CD14-positive monocyte (primary cell): Measurements from ENCODE around the gene NLN. TPM values are rescaled to one million over a fixed set of nuclear protein-coding genes. Genes with fewer than 3 reads are reported as not detected.
"Not testable (repeated sequence)": the region's sequence is repeated elsewhere in the genome, so short reads cannot be mapped to it uniquely, and the experiment has no call there.

Experiments
- DNase-seq, 3 donors: peaks; one replicate each; pipeline ENCODE4 v3.0.0-alpha.2; 2011 to 2022
- H2AFZ ChIP-seq: 2 replicates; pipeline ENCODE4 v1.6.0; 2012; ENCODE audit warnings: mild to moderate bottlenecking, low read depth, low read length, inconsistent platforms; ENCODE audit not compliant: insufficient read depth, poor library complexity, severe bottlenecking
- H3K27ac ChIP-seq, 2 donors: 1 replicate in 1 of 2; 2 replicates in 1 of 2; pipeline ENCODE4 v1.5.1; 2012 to 2013; ENCODE audit warnings: low read length in 2 of 2, control low read depth in 1 of 2, inconsistent platforms in 1 of 2, low read depth in 1 of 2, mild to moderate bottlenecking in 1 of 2
- H3K27me3 ChIP-seq, 2 donors: one replicate each; pipeline versions ENCODE4 v1.6.0 to v1.6.1; 2011 to 2013; ENCODE audit warnings: low read length in 2 of 2; ENCODE audit not compliant: control insufficient read depth in 2 of 2, insufficient read depth in 2 of 2
- H3K36me3 ChIP-seq, 2 donors: replicated peaks in 1 of 2; 1 replicate in 1 of 2; 2 replicates in 1 of 2; pipeline versions ENCODE4 v1.5.1 to v1.6.1; 2012 to 2013; ENCODE audit warnings: low read length in 2 of 2, control low read depth in 1 of 2, inconsistent platforms in 1 of 2, mild to moderate bottlenecking in 1 of 2; ENCODE audit not compliant: insufficient read depth in 2 of 2, control insufficient read depth in 1 of 2
- H3K4me1 ChIP-seq, 2 donors: 1 replicate in 1 of 2; 2 replicates in 1 of 2; pipeline versions ENCODE4 v1.5.1 to v1.6.1; 2012 to 2013; ENCODE audit warnings: low read length in 2 of 2, control low read depth in 1 of 2, inconsistent platforms in 1 of 2, mild to moderate bottlenecking in 1 of 2, moderate library complexity in 1 of 2; ENCODE audit not compliant: insufficient read depth in 2 of 2, control insufficient read depth in 1 of 2
- H3K4me2 ChIP-seq: replicated peaks from 2 replicates; pipeline ENCODE3; 2012; ENCODE audit warnings: low read length, moderate library complexity, mild to moderate bottlenecking; ENCODE audit not compliant: poor library complexity, severe bottlenecking; ENCODE audit errors: extremely low read depth
- H3K4me3 ChIP-seq, 3 experiments: fragments of 200-600 bp in 1 of 3; sonication (generic) in 1 of 3; replicated peaks in 1 of 3; 1 replicate in 2 of 3; 2 replicates in 1 of 3; pipeline ENCODE4 v1.5.1; 2011 to 2013; ENCODE audit warnings: low read length in 3 of 3, mild to moderate bottlenecking in 3 of 3, control low read depth in 2 of 3, low read depth in 2 of 3, inconsistent platforms in 1 of 3, moderate library complexity in 1 of 3
- H3K79me2 ChIP-seq: 2 replicates; pipeline ENCODE4 v1.6.0; 2012; ENCODE audit warnings: mild to moderate bottlenecking, control low read depth, inconsistent platforms, low read length, moderate library complexity; ENCODE audit not compliant: insufficient read depth
- H3K9ac ChIP-seq: 2 replicates; pipeline ENCODE4 v1.6.0; 2017; ENCODE audit warnings: low read length, mild to moderate bottlenecking; ENCODE audit not compliant: insufficient read depth, poor library complexity, severe bottlenecking
- H3K9me3 ChIP-seq, 2 donors: replicated peaks in 1 of 2; 1 replicate in 1 of 2; 2 replicates in 1 of 2; pipeline versions ENCODE4 v1.5.1 to v1.6.1; 2012 to 2013; ENCODE audit warnings: low read length in 2 of 2, control low read depth in 1 of 2; ENCODE audit not compliant: control insufficient read depth in 1 of 2, insufficient read depth in 1 of 2
- H4K20me1 ChIP-seq: 2 replicates; pipeline ENCODE4 v1.6.0; 2012; ENCODE audit warnings: mild to moderate bottlenecking, low read length, control low read depth, moderate library complexity; ENCODE audit not compliant: insufficient read depth
- H3K27ac Mint-ChIP-seq, 7 donors: one replicate each; pipeline ENCODE4 v1.8.0; 2020; ENCODE audit warnings: mild to moderate bottlenecking in 7 of 7, mixed read lengths in 7 of 7, moderate library complexity in 6 of 7, inconsistent platforms in 2 of 7
- H3K27me3 Mint-ChIP-seq, 3 donors: one replicate each; pipeline ENCODE4 v1.8.0; 2021 to 2022; ENCODE audit warnings: low read depth in 3 of 3, mild to moderate bottlenecking in 3 of 3, mixed read lengths in 3 of 3, moderate library complexity in 3 of 3, inconsistent platforms in 1 of 3
- H3K36me3 Mint-ChIP-seq, 2 donors: one replicate each; pipeline ENCODE4 v1.8.0; 2020; ENCODE audit warnings: mixed read lengths in 2 of 2, inconsistent platforms in 1 of 2, mild to moderate bottlenecking in 1 of 2
- H3K4me1 Mint-ChIP-seq: one replicate; pipeline ENCODE4 v1.8.0; 2020; ENCODE audit warnings: mild to moderate bottlenecking, mixed read lengths
- H3K4me3 Mint-ChIP-seq, 2 donors: one replicate each; pipeline ENCODE4 v1.8.0; 2020; ENCODE audit warnings: mild to moderate bottlenecking in 2 of 2, mixed read lengths in 2 of 2, moderate library complexity in 1 of 2
- H3K9me3 Mint-ChIP-seq, 7 donors: one replicate each; pipeline ENCODE4 v1.8.0; 2020 to 2022; ENCODE audit warnings: mixed read lengths in 7 of 7, mild to moderate bottlenecking in 6 of 7, moderate library complexity in 6 of 7, inconsistent platforms in 2 of 7
- WGBS: methylation state at CpG from one replicate; pipeline ENCODE4 v1.1.5; 2013; ENCODE audit warnings: missing lambda C conversion rate; ENCODE audit not compliant: insufficient coverage; 5-methylcytosine and 5-hydroxymethylcytosine counted together
- intact Hi-C, 2 donors: fragments of 100-400 bp; cut with micrococcal nuclease; formaldehyde crosslinking; loops; one replicate each; pipeline versions ENCODE4 v1.15.0 to v1.15.1; 2023
- polyA plus RNA-seq, 3 donors: library from polyadenylated mRNA; depleted of rRNA in 1 of 3; unstranded in 2 of 3; stranded (reverse) in 1 of 3; fragments of 300-500 nt in 2 of 3; fragments of >200 nt in 1 of 3; fragmentation: Illumina TruSeq in 2 of 3; gene quantifications; 1 replicate in 2 of 3; 2 replicates in 1 of 3; pipeline ENCODE4 v1.2.3, GENCODE V29; 2012 to 2021
- TF ChIP-seq, protein P1 (sequence below): fragments of 200-600 bp; IDR thresholded peaks from one replicate; pipeline ENCODE4 v1.8.0; 2022; ENCODE audit warnings: antibody characterized with exemption, mild to moderate bottlenecking

NLN gene
- polyA plus RNA-seq, 3 donors: 8.7 to 39.2 (median 17.7) TPM

DNA sequence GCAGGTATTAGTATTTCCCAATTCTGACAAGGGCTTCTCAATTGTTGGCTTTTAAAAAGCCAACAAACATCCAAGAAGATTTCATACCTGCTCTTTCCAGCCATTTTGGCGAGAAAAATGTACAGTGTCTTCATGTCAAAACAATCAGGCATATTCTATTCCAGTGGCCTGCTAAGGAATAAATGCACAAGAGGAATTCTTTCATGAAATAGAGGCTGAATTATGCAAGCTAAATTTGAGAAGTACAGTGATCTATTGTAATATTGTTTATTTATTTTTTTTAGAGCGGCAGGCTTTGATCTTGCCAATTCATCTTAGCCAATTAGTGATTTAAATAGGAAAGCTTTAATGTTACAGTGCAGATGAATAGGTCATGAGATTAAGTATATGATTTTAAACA is 49.3 kb downstream of the NLN start:
- no peak overlapping the region for H3K9ac ChIP-seq
- TF ChIP-seq, protein P1, sequence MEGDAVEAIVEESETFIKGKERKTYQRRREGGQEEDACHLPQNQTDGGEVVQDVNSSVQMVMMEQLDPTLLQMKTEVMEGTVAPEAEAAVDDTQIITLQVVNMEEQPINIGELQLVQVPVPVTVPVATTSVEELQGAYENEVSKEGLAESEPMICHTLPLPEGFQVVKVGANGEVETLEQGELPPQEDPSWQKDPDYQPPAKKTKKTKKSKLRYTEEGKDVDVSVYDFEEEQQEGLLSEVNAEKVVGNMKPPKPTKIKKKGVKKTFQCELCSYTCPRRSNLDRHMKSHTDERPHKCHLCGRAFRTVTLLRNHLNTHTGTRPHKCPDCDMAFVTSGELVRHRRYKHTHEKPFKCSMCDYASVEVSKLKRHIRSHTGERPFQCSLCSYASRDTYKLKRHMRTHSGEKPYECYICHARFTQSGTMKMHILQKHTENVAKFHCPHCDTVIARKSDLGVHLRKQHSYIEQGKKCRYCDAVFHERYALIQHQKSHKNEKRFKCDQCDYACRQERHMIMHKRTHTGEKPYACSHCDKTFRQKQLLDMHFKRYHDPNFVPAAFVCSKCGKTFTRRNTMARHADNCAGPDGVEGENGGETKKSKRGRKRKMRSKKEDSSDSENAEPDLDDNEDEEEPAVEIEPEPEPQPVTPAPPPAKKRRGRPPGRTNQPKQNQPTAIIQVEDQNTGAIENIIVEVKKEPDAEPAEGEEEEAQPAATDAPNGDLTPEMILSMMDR: no peak
- H3K27me3 ChIP-seq: no peaks in the 10 kb centered on the region
- H3K4me3 ChIP-seq: no peak overlapping the region
- H3K9me3 ChIP-seq: peaks cover 0 to 7% of the 10 kb centered on the region in 2 donors
- Mint-ChIP-seq H3K9me3 (peaks cover 0 to 6% (median 0%) of the 10 kb centered on the region in 7 donors), H3K27ac (no peak overlapping the region), H3K36me3 (peaks cover 39 to 51% of the 10 kb centered on the region in 2 donors), H3K4me3 (no peak overlapping the region), H3K27me3 (no peaks in the 10 kb centered on the region), H3K4me1 (no peaks in the 10 kb centered on the region)
- H4K20me1 ChIP-seq: no peaks in the 10 kb centered on the region
- intact Hi-C loops: no loop called here
- no peak overlapping the region for H3K4me2 ChIP-seq
- no peak overlapping the region for H2AFZ ChIP-seq
- no peak for DNase-seq
- WGBS: 100% methylated on average over 1 of the region's 2 CpGs
- H3K27ac ChIP-seq: no peak overlapping the region
- H3K36me3 ChIP-seq: peaks cover 19 to 39% of the 10 kb centered on the region in 2 donors
- H3K79me2 ChIP-seq: no peaks in the 10 kb centered on the region
- no peaks in the 10 kb centered on the region for H3K4me1 ChIP-seq

- H3K4me3 ChIP-seq, H3K79me2 ChIP-seq, DNase-seq, H3K4me2 ChIP-seq, H3K4me3 Mint-ChIP-seq, H3K4me1 Mint-ChIP-seq, intact Hi-C loops, H3K27me3 Mint-ChIP-seq, H3K27me3 ChIP-seq, H3K9me3 Mint-ChIP-seq, H3K9me3 ChIP-seq, H3K9ac ChIP-seq, H3K4me1 ChIP-seq, H3K27ac ChIP-seq, H3K27ac Mint-ChIP-seq, H2AFZ ChIP-seq, H4K20me1 ChIP-seq: not testable (repeated sequence)
- peaks cover 40 to 48% of the 10 kb centered on the region in 2 donors for H3K36me3 Mint-ChIP-seq
- 92% methylated on average over 2 of the region's 2 CpGs for WGBS
- H3K36me3 ChIP-seq: peaks cover 17 to 34% of the 10 kb centered on the region in 2 donors
These were observed 51.0 kb downstream of the NLN start for GRCh38 chr5:65772963-65773362.
